Osteocyte (in vitro differentiated cells): ENCODE measurements around the gene ATF7IP. TPM values are rescaled to one million over a fixed set of nuclear protein-coding genes. Genes with fewer than 3 reads are reported as not detected.
"Not testable (repeated sequence)": the region's sequence is repeated elsewhere in the genome, so short reads cannot be mapped to it uniquely, and the experiment has no call there.

Experiments
- DNase-seq: peaks from one replicate; pipeline ENCODE4 v3.0.0; 2021; ENCODE audit warnings: mixed read lengths; ENCODE audit not compliant: unreplicated experiment; ENCODE audit errors: extremely low spot score
- H3K27ac Mint-ChIP-seq: one replicate; pipeline ENCODE4 v1.8.0; 2021; ENCODE audit warnings: mild to moderate bottlenecking, mixed read lengths; ENCODE audit not compliant: unreplicated experiment
- H3K27me3 Mint-ChIP-seq: one replicate; pipeline ENCODE4 v1.8.0; 2021; ENCODE audit warnings: mixed read lengths; ENCODE audit not compliant: unreplicated experiment
- H3K36me3 Mint-ChIP-seq: one replicate; pipeline ENCODE4 v1.8.0; 2021; ENCODE audit warnings: mixed read lengths; ENCODE audit not compliant: unreplicated experiment
- H3K4me1 Mint-ChIP-seq: one replicate; pipeline ENCODE4 v1.8.0; 2021; ENCODE audit warnings: mixed read lengths; ENCODE audit not compliant: unreplicated experiment
- H3K4me3 Mint-ChIP-seq: one replicate; pipeline ENCODE4 v1.8.0; 2021; ENCODE audit warnings: mild to moderate bottlenecking, moderate library complexity, mixed read lengths; ENCODE audit not compliant: unreplicated experiment
- H3K9me3 Mint-ChIP-seq: one replicate; pipeline ENCODE4 v1.8.0; 2021; ENCODE audit warnings: mixed read lengths; ENCODE audit not compliant: unreplicated experiment
- CTCF ChIP-seq: fragments of 200-600 bp; sonication (generic); IDR thresholded peaks from 2 replicates; pipeline ENCODE4 v1.5.0; 2021; ENCODE audit warnings: antibody characterized with exemption, mild to moderate bottlenecking, moderate library complexity
- total RNA-seq: library from RNA; stranded (reverse); gene quantifications from 2 replicates; pipeline ENCODE4 v1.2.1, GENCODE V29; 2021

ATF7IP gene
- total RNA-seq, 1 donor from 2014 or later, result 71.1 TPM

- Mint-ChIP-seq H3K4me1 (peaks cover 41% of the 10 kb centered on the region), H3K36me3 (peaks cover 24% of the 10 kb centered on the region), H3K27ac (peak overlapping the region; percentile 92), H3K9me3 (peaks cover 18% of the 10 kb centered on the region), H3K4me3 (no peak overlapping the region), H3K27me3 (no peaks in the 10 kb centered on the region)
- TF ChIP-seq CTCF, result no peak
- DNase-seq, result no peak
Measured at GRCh38 chr12:14402697-14403096, 37.2 kb downstream of the ATF7IP start.

- TF ChIP-seq CTCF, result no peak
- Mint-ChIP-seq H3K27me3 (no peaks in the 10 kb centered on the region), H3K9me3 (peaks cover 18% of the 10 kb centered on the region), H3K36me3 (peaks cover 23% of the 10 kb centered on the region), H3K4me1 (peaks cover 43% of the 10 kb centered on the region), H3K27ac (peak overlapping the region; percentile 92), H3K4me3 (peak overlapping the region; percentile 57)
- no peak for DNase-seq
Measured at GRCh38 chr12:14403293-14403692, 37.8 kb downstream of the ATF7IP start.

GRCh38 chr12:14403711-14404196, 38.3 kb downstream of the ATF7IP start:
- Mint-ChIP-seq H3K9me3 (peaks cover 18% of the 10 kb centered on the region), H3K4me1 (peaks cover 48% of the 10 kb centered on the region), H3K36me3 (peaks cover 23% of the 10 kb centered on the region), H3K4me3 (peak overlapping the region; percentile 57), H3K27ac (peak overlapping the region; percentile 92), H3K27me3 (no peaks in the 10 kb centered on the region)
- no peak for TF ChIP-seq CTCF
- DNase-seq, result no peak

- Mint-ChIP-seq H3K4me1 (peaks cover 43% of the 10 kb centered on the region), H3K27ac (peak overlapping the region; percentile 92)
- DNase-seq, result not testable (repeated sequence)
Measured at GRCh38 chr12:14405407-14405806, 39.9 kb downstream of the ATF7IP start.

GRCh38 chr12:14408208-14408607, 42.7 kb downstream of the ATF7IP start:
- no peak for DNase-seq
- Mint-ChIP-seq H3K36me3 (peaks cover 3% of the 10 kb centered on the region), H3K9me3 (peaks cover 8% of the 10 kb centered on the region), H3K27ac (no peak overlapping the region), H3K4me3 (no peak overlapping the region), H3K27me3 (no peaks in the 10 kb centered on the region), H3K4me1 (peaks cover 32% of the 10 kb centered on the region)
- TF ChIP-seq CTCF, result no peak

More at GRCh38 chr12:14405407-14405806, 39.9 kb downstream of the ATF7IP start:
- H3K9me3 Mint-ChIP-seq, H3K27me3 Mint-ChIP-seq, H3K4me3 Mint-ChIP-seq: not testable (repeated sequence)
- H3K36me3 Mint-ChIP-seq, result peaks cover 11% of the 10 kb centered on the region

- Mint-ChIP-seq H3K9me3 (peaks cover 8% of the 10 kb centered on the region), H3K27me3 (no peaks in the 10 kb centered on the region), H3K27ac (no peak overlapping the region), H3K4me1 (peaks cover 19% of the 10 kb centered on the region), H3K36me3 (peaks cover 3% of the 10 kb centered on the region), H3K4me3 (no peak overlapping the region)
- no peak for TF ChIP-seq CTCF
- no peak for DNase-seq
Measured at GRCh38 chr12:14410177-14410576, 44.7 kb downstream of the ATF7IP start.
